Nephron (organoid): ENCODE measurements around the gene SORCS2.

Experiments used
- H3K27ac Mint-ChIP-seq, 3 experiments: 2 replicates each; pipeline ENCODE4 v1.8.0; 2020; ENCODE audit warnings: mixed read lengths in 3 of 3, mild to moderate bottlenecking in 2 of 3, moderate library complexity in 1 of 3
- H3K27me3 Mint-ChIP-seq: 2 replicates; pipeline ENCODE4 v1.8.0; 2021; ENCODE audit warnings: low read depth, mild to moderate bottlenecking, moderate library complexity, mixed read lengths
- H3K36me3 Mint-ChIP-seq: 2 replicates; pipeline ENCODE4 v1.8.0; 2020; ENCODE audit warnings: low read depth, mixed read lengths
- H3K4me1 Mint-ChIP-seq: 2 replicates; pipeline ENCODE4 v1.8.0; 2020; ENCODE audit warnings: mixed read lengths
- H3K4me3 Mint-ChIP-seq, 3 experiments: 2 replicates each; pipeline ENCODE4 v1.8.0; 2020; ENCODE audit warnings: mild to moderate bottlenecking in 3 of 3, mixed read lengths in 3 of 3, moderate library complexity in 2 of 3
- H3K9me3 Mint-ChIP-seq: 2 replicates; pipeline ENCODE4 v1.8.0; 2020; ENCODE audit warnings: mixed read lengths
- TF ChIP-seq, protein P1 (sequence below), 3 experiments: fragments of 200-600 bp; sonication (generic); IDR thresholded peaks; one replicate each; pipeline ENCODE4 v1.5.0; 2021; ENCODE audit warnings: antibody characterized with exemption in 3 of 3; ENCODE audit not compliant: unreplicated experiment in 3 of 3

The SORCS2 gene

DNA sequence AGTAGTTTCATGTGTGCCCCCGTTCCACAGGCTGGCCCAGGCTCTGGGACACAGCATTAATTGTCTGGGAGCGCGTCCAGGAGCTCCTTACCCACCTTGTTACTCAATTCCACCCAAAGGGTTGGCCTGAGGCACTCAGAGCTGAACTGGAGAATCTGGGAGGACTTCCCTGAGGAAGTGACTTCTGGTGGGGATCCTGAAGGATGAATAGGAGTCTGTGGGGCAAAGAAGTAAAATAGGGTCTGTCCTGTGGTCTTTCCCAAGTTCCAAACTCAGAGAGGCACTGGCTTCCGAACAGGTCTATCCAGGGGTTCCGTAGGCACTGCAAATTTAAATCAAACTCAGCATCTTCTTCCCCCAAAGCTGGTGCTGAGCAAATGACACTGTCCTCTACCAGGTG lies 543.1 kb downstream of the SORCS2 start:
- Mint-ChIP-seq H3K4me3 (no peak overlapping the region), H3K27ac (no peak overlapping the region), H3K4me1 (peaks cover 7% of the 10 kb centered on the region), H3K27me3 (peaks cover 3% of the 10 kb centered on the region), H3K36me3 (peaks cover 6% of the 10 kb centered on the region), H3K9me3 (no peaks in the 10 kb centered on the region)
- TF ChIP-seq, protein P1, sequence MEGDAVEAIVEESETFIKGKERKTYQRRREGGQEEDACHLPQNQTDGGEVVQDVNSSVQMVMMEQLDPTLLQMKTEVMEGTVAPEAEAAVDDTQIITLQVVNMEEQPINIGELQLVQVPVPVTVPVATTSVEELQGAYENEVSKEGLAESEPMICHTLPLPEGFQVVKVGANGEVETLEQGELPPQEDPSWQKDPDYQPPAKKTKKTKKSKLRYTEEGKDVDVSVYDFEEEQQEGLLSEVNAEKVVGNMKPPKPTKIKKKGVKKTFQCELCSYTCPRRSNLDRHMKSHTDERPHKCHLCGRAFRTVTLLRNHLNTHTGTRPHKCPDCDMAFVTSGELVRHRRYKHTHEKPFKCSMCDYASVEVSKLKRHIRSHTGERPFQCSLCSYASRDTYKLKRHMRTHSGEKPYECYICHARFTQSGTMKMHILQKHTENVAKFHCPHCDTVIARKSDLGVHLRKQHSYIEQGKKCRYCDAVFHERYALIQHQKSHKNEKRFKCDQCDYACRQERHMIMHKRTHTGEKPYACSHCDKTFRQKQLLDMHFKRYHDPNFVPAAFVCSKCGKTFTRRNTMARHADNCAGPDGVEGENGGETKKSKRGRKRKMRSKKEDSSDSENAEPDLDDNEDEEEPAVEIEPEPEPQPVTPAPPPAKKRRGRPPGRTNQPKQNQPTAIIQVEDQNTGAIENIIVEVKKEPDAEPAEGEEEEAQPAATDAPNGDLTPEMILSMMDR (IDR thresholded peaks at IDR 0.05; ENCODE audit: unreplicated experiment in 3 of 3) = no peak

DNA sequence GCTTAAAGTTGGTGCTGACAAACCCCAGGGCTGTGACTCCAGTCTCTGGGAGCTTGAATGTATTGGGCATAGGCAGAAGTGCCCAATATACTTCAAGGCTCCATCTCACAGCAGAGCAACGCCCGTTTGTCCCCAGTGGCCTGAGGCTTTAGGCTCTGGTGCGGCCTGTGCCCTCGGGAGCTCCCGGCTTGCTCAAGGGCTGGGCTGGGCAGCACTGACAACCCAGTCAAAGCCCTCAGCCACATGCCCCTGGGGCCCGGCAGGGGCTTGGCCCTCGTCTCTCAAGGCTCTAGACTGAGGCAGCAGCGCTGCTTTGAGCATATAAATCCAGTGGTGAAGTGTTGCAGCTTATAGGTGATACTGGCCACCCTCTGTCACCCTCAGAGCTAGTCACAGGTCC lies 543.6 kb downstream of the SORCS2 start:
- Mint-ChIP-seq H3K27ac (no peak overlapping the region), H3K36me3 (peaks cover 3% of the 10 kb centered on the region), H3K4me1 (peaks cover 7% of the 10 kb centered on the region), H3K27me3 (peaks cover 3% of the 10 kb centered on the region), H3K4me3 (no peak overlapping the region), H3K9me3 (no peaks in the 10 kb centered on the region)
- TF ChIP-seq, protein P1 (IDR thresholded peaks at IDR 0.05; ENCODE audit: unreplicated experiment in 3 of 3) = no peak

DNA sequence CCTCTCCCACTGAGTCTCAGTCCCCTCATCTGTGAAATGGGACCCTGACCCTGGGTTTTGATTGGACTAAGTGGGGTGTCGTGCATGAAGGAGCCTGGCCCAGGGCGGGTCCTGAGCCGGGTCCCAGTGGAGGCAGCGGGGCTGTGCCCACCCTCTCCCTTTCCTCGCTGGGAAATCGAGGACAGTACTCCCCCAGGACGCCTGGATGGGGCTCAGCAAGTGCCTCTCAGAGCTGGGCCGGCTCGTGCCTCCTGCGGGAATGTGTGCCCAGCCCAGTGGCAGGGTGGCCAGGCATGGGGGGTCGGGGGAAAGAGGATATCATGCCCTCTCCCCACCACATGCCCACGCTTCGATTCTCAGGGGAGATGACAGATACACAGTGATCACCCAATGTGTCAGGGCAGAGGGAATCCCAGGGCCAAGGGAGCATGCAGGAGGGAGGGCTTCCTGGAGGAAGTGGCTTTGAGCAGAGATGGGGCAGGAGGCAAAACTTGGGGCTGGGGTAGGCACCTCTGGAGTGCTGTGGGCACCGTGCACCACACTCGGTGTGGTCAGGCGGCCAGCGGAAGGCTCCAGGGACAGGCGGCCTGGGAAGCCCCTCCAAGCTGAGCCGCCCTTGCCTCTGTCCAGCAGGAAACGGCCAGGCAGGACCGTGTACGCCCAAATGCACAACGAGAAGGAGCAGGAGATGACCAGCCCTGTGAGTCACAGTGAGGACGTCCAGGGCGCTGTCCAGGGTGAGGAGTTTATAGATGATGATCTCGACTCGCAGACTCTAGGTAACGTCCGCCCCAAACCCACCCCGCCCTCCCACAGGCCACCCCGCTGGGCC lies 544.3 kb downstream of the SORCS2 start:
- Mint-ChIP-seq H3K27ac (no peak overlapping the region), H3K9me3 (no peaks in the 10 kb centered on the region), H3K27me3 (peaks cover 3% of the 10 kb centered on the region), H3K4me3 (no peak overlapping the region), H3K4me1 (peaks cover 1% of the 10 kb centered on the region), H3K36me3 (peaks cover 3% of the 10 kb centered on the region)
- TF ChIP-seq, protein P1 (IDR thresholded peaks at IDR 0.05; ENCODE audit: unreplicated experiment in 3 of 3) = no peak

DNA sequence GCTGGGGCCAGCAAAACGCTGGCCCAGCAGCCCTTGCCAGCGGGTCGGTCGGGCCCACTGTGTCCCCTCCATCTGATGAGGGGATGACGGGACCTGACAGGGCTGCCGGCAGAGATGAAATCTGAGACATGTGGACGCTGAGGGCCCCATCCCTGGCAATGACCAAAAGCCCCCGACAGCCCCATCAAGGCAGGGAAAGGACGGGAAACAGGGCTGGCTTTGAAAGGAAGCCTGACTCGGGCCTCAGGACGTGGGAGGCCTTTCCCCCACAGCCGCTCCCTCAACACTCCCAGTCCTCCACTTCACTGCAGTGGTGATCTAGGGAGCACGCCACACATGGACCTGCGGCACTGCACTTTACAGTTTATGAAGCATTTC lies 544.9 kb downstream of the SORCS2 start:
- Mint-ChIP-seq H3K4me3 (no peak overlapping the region), H3K9me3 (no peaks in the 10 kb centered on the region), H3K27ac (no peak overlapping the region), H3K27me3 (peaks cover 3% of the 10 kb centered on the region), H3K36me3 (peaks cover 3% of the 10 kb centered on the region), H3K4me1 (no peaks in the 10 kb centered on the region)
- TF ChIP-seq, protein P1 (IDR thresholded peaks at IDR 0.05; ENCODE audit: unreplicated experiment in 3 of 3) = no peak

DNA sequence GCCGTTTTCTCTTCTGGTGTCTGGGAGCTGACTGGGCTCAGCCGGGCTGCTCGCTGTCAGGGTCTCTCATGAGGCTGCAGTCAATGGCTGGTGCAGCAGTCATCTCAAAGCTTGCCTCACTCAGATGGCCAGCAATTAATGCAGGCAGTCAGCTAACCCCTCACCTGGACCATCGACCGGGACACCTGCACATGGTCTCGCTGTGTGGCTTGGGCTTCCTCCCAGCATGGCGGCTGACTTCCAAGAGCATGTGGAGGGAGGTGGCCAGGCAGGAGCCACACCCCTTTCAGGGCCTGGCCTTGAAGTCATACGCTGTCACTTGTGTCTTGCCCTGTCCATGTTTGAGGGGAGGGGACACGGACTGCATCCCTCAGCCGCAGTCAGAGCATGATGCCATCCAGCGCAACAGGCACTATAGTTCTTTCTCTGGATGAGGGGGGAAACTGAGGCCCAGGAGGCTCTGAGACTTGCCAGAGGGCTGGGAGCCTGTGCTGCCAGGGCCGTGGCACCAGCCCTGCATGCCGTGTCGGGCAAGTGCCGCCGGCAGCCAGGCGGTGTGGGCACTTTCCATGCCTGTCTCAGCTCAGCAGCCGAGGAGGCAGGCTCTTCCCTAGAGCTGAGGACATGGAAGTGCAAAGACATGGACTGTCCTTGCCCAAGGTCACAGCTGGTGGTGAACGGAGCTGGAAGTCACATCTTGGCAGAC lies 545.6 kb downstream of the SORCS2 start:
- Mint-ChIP-seq H3K9me3 (no peaks in the 10 kb centered on the region), H3K27me3 (peaks cover 3% of the 10 kb centered on the region), H3K27ac (no peak overlapping the region), H3K36me3 (peaks cover 3% of the 10 kb centered on the region), H3K4me3 (no peak overlapping the region), H3K4me1 (no peaks in the 10 kb centered on the region)
- TF ChIP-seq, protein P1 (IDR thresholded peaks at IDR 0.05; ENCODE audit: unreplicated experiment in 3 of 3) = no peak
